GM18505 (cell line): ENCODE data around the gene MOB3A.
"Not testable (repeated sequence)": the region's sequence is repeated elsewhere in the genome, so short reads cannot be mapped to it uniquely, and the experiment has no call there.

Experiments
- ATAC-seq: cut with Tn5 transposase; IDR thresholded peaks from one replicate; pipeline ENCODE4 v1.9.1; 2021; ENCODE audit not compliant: unreplicated experiment
- POLR2A ChIP-seq: IDR thresholded peaks from 4 replicates; pipeline ENCODE4 v1.6.1; 2011; ENCODE audit warnings: borderline replicate concordance; ENCODE audit not compliant: insufficient read depth, insufficient read length; ENCODE audit errors: extremely low read depth

Gene MOB3A

GRCh38 chr19:2109046-2109864 lies 13.1 kb upstream of the MOB3A start:
- ATAC-seq = no peak

GRCh38 chr19:2108251-2109016 lies 12.3 kb upstream of the MOB3A start:
- ATAC-seq = no peak
- TF ChIP-seq POLR2A = no peak

More at GRCh38 chr19:2109046-2109864, 13.1 kb upstream of the MOB3A start:
- no peak for TF ChIP-seq POLR2A

- TF ChIP-seq POLR2A = no peak
- ATAC-seq = no peak
Measured at GRCh38 chr19:2103045-2103707, 7.0 kb upstream of the MOB3A start.

- no peak for TF ChIP-seq POLR2A
- no peak for ATAC-seq
Measured at GRCh38 chr19:2101417-2102335, 5.5 kb upstream of the MOB3A start.

- no peak for TF ChIP-seq POLR2A
Measured at GRCh38 chr19:2100719-2101061, 4.6 kb upstream of the MOB3A start.

GRCh38 chr19:2099937-2100718 lies 4.0 kb upstream of the MOB3A start:
- no peak for TF ChIP-seq POLR2A
- no peak for ATAC-seq

More at GRCh38 chr19:2100719-2101061, 4.6 kb upstream of the MOB3A start:
- ATAC-seq = no peak

- no peak for TF ChIP-seq POLR2A
- no peak for ATAC-seq
Measured at GRCh38 chr19:2099054-2099501, 3.0 kb upstream of the MOB3A start.

- no peak for ATAC-seq
- TF ChIP-seq POLR2A = no peak
Measured at GRCh38 chr19:2097886-2098327, 1.8 kb upstream of the MOB3A start.

- ATAC-seq = peak; percentile 0
- TF ChIP-seq POLR2A = no peak
Measured at GRCh38 chr19:2097203-2097885, 1.2 kb upstream of the MOB3A start.

- TF ChIP-seq POLR2A = no peak
- ATAC-seq = peak; percentile 69
Measured at GRCh38 chr19:2096480-2097202, 515 bp upstream of the MOB3A start, which contains the start of gene IZUMO4. TSS of gene IZUMO4 (plus strand) at chr19:2096915. CDS start at chr19:2096946, 31 bp downstream.

- not testable (repeated sequence) for ATAC-seq
Measured at GRCh38 chr19:2091926-2092525, 4.1 kb downstream of the MOB3A start.
